ENCODE measurements around the gene CTU2. TPM values are rescaled to one million over a fixed set of nuclear protein-coding genes. Genes with fewer than 3 reads are reported as not detected.

The CTU2 gene
- total RNA-seq, 2 experiments from 2014 or later: 66.6 to 66.8 TPM

DNA sequence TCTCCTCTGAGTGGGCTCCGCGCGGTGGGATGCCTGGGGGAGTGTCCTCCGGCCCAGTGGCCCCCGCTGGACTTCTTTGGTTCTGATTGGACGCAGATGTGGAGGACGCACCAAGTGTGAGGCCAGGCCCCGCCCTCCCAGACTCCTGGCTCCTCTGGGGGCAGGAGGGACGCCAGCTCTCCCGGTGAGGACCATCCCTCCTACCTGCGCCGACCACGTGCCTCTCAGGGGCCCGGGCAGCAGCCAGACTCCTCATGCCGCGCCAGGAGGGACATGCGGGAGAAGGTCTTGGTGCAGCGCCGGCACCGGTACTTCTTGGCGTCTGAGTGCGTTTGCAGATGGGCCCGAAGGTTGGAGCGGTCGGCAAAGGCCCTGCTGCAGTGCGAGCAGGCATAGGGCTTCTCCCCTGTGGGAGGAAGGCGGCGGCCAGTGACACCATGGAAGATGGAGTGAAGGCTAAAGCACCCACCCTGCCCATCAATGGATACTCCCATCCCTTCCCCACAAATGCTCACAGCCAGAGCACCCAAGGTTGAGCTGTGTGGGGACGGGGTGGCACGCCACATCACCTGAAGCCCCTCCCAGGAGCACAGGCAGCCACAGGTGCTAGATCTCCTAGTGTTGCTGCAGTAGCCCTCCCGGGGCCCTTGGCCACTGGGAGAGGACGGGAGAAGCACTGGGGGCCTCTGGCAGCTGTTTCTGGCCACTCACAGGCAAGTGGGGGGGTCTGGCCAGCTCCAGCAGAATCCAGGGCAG, 27.9 kb upstream of the CTU2 start:
- POLR2A ChIA-PET: no interaction called here
- CTCF ChIA-PET: no interaction called here

DNA sequence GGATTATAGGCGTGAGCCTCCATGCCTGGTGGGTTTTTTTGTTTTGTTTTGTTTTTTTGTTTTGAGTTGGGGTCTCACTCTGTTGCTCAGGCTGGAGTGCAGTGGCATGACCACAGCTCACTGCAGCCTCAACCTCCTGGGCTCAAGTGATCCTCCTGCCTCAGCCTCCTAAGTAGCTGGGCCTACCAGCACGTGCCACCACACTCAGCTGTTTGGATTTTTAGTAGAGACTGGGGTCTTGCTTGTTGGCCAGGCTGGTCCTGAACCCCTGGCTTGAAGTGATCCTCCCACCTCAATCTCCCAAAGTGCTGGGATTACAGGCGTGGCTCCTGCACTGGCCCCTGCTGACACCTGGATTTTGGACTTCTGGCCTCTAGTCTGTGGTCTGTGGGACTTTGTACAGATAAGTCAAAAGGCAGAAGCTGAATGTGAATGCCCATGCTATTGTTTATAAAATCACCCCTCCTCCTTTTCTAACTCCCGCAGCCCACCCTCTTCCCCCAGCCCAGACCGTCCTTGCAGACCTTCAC, 25.7 kb upstream of the CTU2 start:
- CTCF ChIA-PET: interaction anchor here (0.6 to 2.9 kb wide), 11 partner anchors 10 to 105 kb away, joined by 3 to 15 read pairs (median 4); no protein-coding TSS in a partner anchor

DNA sequence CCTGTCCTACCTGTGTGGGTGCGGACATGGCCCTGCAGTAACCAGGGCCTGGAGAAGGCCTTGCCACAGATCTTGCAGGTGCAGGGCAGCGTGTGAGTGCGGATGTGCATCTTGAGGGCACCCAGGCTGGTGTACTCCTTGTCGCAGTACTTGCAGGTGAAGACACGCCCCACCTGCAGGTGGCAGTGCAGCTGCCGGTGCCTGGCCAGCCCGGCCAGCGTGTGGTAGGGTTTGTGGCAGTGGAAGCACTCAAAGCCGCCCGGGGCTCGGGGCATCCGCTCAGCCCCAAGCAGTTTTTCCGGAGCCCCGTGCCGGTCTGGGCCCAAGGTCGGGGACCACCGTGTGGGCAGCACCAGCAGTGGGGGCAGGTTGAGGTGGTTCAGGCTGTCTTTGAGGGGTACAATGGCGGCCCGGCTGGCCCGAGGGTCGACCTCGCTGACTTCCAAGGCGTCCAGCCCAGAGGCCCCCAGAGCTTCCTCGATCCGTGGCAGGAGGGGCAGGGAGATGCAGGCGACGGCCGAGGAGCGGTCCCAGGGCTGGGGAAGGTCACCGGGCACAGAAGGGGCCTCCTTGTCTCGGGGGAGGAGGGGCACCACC, 25.1 kb upstream of the CTU2 start:
- CTCF ChIA-PET: interaction anchor here (0.6 to 2.9 kb wide), 10 partner anchors 10 to 105 kb away, joined by 3 to 15 read pairs (median 4); no protein-coding TSS in a partner anchor
- POLR2A ChIA-PET: interaction anchor here (0.9 to 1.4 kb wide), 3 partner anchors 21 to 111 kb away, joined by 4 to 5 read pairs (median 4); partner anchors contain the start of gene ZC3H18

More for the DNA sequence above, 25.7 kb upstream of the CTU2 start:
- POLR2A ChIA-PET: interaction anchor here (0.9 kb wide), 1 partner anchor 21 kb away, joined by 4 read pairs; no protein-coding TSS in a partner anchor

DNA sequence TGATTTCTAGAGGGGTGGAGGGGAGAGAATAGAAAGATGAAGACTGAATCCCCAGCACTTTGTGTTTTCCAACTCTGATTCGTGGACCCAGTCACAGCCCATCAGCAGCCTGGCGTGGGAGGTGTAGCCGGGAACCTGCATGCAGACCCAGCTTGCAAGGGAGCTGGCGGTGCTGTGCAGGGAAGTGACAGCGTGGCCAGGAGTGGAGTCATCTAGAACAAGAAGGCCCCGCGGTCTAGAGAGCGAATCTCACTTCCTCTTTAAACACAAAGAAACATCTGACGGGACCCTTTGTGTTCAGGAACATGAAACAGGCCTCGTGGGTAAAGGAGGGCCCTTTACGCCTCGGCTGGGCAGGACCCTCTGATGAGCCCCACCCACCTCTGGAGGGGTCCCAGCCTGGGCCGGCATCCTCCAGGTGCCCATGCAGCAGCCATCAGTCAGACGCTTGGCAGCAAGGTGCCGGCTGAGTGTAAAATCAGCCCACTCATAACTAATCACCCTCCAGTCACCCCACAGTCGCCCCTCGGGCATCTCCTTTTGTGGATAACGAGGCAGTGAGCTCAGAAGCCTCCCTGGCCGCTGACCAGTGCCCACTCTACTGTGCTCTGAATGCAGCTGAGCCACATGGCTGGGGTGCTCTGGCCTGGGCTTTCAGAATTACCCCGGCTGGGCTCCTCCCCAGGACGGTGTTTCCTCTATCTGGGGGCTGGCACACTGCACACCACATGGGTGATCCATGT, 24.4 kb upstream of the CTU2 start:
- ChIA-PET CTCF (interaction anchor here (1.3 to 2.9 kb wide), 6 partner anchors 11 to 49 kb away, joined by 3 to 15 read pairs (median 5); no protein-coding TSS in a partner anchor), POLR2A (interaction anchor here (0.9 to 1.4 kb wide), 4 partner anchors 20 to 111 kb away, joined by 4 to 5 read pairs (median 4); partner anchors contain the start of gene ZC3H18)

DNA sequence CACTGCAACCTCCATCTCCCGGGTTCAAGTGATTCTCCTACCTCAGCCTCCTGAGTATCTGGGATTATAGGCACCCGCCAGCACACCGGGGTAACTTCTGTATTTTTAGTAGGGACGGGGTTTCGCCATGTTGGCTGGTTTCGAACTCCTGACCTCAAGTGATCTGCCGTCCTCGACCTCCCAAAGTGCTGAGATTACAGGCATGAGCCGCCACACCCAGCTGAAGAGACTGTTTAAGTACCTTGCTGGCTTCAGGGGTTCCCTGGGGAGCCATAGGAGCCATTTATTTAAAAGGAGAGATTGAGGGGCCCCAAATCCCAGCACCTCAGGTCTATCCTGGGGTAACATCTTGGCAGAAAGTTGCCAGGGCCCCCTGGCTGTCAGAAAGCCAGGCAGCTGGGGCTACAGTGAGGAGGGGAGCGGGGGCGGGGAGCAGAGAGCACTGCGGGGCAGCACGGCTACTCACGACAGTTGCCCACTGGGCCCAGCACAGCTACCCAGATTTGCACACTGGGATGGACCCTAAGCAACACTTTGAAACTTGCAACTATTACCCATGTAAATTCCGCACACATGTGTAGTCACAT, 21.6 kb upstream of the CTU2 start:
- ChIA-PET CTCF (interaction anchor here (0.7 to 1.6 kb wide), 5 partner anchors 12 to 35 kb away, joined by 3 to 7 read pairs (median 4); no protein-coding TSS in a partner anchor), POLR2A (interaction anchor here (0.5 to 1.0 kb wide), 2 partner anchors 16 to 47 kb away, joined by 4 read pairs; no protein-coding TSS in a partner anchor)

DNA sequence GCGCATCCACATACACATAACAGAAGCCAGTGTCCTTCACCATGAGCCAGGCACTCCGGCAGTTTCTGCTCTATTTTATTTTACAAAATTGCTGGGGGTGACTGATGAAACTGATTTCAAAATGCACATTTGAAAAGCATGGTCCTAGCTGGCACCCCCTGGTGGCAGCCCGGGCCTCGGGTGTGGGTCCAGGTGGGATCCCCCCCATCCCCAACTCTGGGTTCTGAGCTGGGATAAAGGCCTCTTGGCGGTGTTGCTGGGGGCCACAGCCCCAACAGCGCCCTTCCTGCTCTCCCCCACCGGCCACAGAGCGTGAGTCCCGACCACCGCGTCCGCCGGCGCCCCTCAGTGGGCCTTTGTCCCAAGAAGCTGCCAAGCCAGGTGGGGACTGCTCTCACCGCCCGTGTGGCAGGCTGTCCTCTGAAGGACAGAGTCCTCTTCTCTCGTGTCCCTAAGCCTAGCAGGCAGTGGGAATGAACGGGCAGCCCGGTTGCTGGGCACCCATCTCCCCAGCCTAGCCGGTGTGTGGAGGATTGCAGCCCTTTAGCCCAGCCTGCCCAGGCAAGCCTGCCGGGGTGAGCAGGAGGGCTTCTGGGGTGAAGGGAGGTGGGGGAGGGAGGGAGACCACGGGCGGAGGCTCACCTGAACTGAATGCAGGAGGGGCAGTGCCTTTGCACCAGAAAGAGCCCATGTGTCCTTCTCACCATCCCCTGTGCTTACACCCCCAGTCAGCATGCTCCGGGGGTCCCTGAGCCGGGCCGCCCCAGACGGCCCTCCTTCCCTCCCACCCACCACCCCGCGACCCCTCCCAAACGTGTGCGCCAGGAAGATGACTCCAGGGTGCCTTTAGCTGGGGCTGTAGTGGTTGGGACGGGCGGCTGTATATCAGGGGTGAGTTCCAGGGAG, 20.9 kb upstream of the CTU2 start:
- POLR2A ChIA-PET: interaction anchor here (0.6 to 1.0 kb wide), 3 partner anchors 11 to 19 kb away, joined by 3 to 4 read pairs (median 4); no protein-coding TSS in a partner anchor

DNA sequence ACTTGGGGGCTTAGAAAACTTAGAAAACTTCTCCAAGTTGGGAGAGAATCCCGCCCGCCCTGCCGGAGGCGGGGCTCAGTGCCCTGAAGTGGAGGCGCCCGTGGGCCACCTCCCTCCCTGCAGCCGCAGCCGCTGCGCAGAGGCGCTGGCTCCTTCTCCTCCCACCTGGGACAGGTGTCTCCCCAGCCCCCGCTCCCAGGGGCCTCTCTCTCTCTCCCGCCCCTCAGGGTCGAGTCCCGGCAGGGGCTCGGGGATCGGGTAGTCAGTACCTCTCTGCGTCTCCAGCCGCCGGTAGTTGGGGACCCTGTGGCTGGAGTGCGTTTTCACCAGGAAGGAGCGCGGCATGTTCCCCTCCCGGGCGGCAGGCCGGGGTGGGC, 20.3 kb upstream of the CTU2 start:
- POLR2A ChIA-PET: interaction anchor here (0.6 to 1.0 kb wide), 3 partner anchors 10 to 18 kb away, joined by 3 to 4 read pairs (median 4); no protein-coding TSS in a partner anchor
- CTCF ChIA-PET: no interaction called here

More for the DNA sequence above, 20.9 kb upstream of the CTU2 start:
- CTCF ChIA-PET: interaction anchor here (0.7 to 1.6 kb wide), 5 partner anchors 13 to 36 kb away, joined by 3 to 7 read pairs (median 4); no protein-coding TSS in a partner anchor

DNA sequence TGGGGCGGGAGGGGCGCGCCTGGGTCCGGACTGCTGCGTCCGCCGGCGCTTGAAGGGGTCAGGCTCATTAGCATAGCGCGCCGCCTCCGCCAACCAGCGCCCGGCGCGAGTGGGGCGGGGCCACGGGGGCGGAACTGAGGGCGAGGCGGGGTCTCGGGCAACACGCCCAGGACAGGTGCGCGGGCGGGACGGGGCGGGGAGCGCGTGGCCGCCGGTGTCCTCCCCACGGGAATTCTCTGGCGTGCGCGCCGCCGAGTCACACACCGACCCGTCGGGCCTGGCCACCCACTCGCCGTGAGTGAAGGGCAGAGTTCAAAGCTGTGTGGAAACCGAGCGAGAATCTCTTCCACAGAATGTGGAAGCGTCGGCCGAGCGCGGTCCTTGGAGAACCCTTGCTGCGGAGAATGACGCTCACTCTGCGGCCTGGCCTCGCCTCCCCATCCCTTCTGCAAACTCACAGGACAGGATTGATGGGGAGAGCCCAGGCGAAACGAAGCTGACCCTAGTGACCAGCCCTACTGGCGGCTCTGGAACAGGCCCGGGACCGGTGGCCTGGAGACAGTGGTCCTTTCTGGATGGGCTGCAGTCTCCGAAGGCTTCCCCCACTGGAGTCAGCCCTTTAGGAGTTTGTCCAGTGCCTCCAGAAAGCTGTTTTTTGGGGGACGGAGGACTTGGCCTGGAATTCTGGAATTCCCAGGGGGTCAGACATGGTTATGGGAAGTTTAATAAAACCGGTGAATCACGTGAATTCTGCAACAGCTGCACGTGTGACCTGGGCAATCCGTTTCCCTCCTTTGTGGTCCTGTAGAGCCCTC, 19.7 kb upstream of the CTU2 start, which contains the start of gene SNAI3:
Gene SNAI3, minus strand, starts transcription at position 69 of the 815 bp plus-strand sequence. CDS start 101 bp downstream, outside the sequence.
- ChIA-PET CTCF (interaction anchor here (1.1 to 1.7 kb wide), 2 partner anchors 14 to 15 kb away, joined by 5 to 8 read pairs; no protein-coding TSS in a partner anchor), POLR2A (interaction anchor here (0.6 to 1.4 kb wide), 5 partner anchors 14 to 49 kb away, joined by 3 to 5 read pairs (median 4); partner anchors contain the start of genes CYBA and MVD)

DNA sequence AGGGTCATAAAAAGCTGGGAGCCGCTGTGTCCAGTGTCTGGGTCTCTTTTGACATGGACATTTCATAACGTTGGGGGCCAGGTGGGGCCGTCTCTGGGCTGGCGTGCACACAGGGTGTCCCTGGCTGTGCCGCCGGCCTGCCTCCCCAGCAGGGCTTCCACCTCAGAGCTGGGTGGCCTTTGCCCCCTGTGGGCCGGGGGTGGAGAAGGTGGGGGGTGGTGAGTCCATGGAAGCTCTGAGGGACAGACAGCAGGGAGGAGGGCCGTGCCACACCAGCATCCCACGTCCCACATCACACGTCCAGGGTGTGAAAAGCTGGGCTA, 19.1 kb upstream of the CTU2 start:
- CTCF ChIA-PET: interaction anchor here (1.0 to 1.7 kb wide), 3 partner anchors 11 to 14 kb away, joined by 4 to 8 read pairs (median 5); no protein-coding TSS in a partner anchor
- POLR2A ChIA-PET: interaction anchor here (0.8 to 1.4 kb wide), 5 partner anchors 13 to 50 kb away, joined by 3 to 5 read pairs (median 4); partner anchors contain the start of genes CYBA and MVD

DNA sequence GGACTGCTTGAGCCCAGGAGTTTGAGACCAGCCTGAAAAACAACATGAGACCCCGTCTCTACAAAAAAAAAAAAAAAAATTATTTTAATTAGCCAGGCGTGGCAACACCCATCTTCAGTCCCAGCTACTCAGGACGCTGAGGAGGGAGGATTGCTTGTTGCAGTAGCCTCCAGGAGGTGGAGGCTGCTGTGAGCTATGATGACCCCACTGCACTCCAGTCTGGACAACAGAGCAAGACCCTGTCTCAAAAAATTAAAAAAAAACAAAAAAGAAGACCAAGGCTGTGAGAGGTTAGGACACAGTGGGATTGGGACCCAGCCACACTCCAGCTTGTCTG, 18.7 kb upstream of the CTU2 start:
- CTCF ChIA-PET: interaction anchor here (1.0 to 1.7 kb wide), 3 partner anchors 11 to 14 kb away, joined by 4 to 8 read pairs (median 5); no protein-coding TSS in a partner anchor
- POLR2A ChIA-PET: interaction anchor here (0.8 to 1.4 kb wide), 5 partner anchors 13 to 50 kb away, joined by 3 to 5 read pairs (median 4); partner anchors contain the start of genes CYBA and MVD

DNA sequence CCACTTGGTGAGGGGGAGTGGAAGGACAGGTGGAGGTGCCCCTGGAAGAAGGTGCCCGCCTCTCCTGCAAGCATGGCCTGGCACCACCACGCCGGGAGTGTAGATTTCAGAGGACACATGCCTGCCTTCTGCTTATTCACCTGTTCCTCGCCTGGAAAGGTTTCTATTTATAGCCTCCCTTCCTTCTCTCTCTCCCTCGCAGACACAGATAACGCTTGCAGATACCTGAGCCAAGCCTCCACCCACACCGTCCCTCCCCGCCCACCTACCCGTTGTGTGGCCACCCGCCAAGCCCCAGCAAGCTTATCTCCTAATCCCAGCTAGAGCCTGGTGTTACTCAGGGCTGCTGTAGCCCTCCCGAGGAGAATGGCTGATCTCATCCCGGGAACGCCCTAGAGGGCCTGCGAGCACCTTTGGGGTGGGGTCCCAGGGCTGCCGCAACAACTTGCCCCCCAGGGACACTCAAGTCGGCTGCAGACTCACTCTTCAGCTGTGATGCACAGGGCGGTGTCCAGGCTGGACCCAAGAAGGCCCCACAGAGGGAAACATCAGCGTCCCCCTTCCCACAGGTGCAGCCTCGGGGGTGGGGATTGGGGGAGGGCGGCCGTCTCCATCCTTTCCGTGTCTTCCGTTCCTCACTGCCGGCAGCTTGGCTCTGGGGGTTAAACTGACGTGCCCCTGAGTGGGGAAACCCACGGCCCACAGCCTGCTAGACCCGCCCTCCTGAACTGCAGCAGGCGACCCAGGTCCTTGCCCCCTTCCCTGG, 18.1 kb upstream of the CTU2 start:
- ChIA-PET CTCF (interaction anchor here (1.0 to 1.7 kb wide), 2 partner anchors 10 to 13 kb away, joined by 4 to 8 read pairs; no protein-coding TSS in a partner anchor), POLR2A (interaction anchor here (0.6 to 1.4 kb wide), 5 partner anchors 12 to 49 kb away, joined by 3 to 5 read pairs (median 3); partner anchors contain the start of genes CYBA and MVD)

DNA sequence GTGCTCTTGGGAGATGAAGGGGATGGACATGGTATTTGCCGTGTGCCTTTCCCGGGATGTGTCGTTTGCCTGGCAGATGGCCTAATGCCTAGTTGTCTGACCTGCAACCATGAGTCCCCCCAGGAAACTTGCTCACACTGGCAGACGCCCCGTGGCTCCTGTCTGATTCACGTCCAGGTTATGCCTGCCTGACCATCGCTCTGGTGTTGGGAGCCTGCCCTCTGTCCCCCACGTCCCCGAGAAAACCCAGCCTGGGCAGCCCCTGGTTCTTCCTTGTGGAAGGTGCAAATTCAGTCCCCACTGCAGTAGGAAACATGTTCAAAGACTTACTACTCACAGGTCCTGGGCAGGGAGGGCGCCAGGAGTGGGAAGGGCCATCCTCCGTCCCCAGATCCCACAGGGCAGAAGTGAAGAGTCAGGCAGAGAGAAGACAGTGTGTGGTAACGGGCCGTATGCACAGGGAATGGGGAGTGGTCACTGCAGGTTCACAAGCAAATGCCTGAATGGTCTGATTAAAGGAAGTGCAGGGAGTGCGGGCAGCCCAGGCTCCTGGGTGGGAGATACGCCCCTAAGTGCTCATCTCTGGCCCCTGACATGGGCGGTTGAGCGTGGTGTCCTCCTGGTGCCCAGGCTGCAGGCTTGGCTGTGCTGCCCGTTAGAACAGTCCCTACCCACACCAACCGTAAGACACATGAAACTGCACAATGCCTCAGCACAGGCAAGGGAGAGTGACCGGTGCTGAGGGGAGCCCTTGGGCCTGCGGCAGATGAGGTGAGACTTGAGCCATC, 15.8 kb upstream of the CTU2 start:
- ChIA-PET POLR2A (no interaction called here), CTCF (no interaction called here)

DNA sequence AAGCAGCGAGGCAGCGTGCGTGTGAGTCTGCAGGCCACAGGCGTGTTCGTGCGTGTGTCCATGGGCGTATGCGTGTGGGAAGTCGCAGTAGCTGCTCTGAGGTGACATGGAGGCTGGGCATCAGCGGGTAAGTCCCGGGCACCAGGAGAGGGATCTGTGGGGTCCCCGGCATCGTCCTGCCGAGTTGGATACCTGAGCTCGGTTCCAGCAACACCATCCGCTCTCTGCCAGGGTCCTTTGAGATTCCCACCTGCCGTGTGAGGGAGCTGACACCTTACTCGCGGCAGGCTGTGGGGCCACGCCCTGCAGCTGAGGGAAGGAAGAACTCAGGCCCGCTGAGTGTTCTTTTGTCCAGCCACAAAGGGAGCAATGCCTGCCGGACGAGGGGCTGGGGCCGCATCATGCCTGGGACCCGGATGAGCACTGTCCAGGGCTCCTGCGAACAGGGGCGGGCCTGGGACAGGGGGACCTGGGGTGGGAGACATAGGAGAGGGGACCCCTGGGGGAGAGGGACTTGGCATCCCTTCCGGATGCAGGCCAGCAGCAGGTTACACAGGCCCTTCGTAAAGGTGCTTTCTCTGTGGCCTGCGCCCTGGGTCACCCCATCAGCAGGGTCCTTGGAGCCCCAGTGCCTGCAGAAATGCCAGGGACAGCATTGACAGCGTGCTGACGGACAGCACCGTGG, 15.0 kb upstream of the CTU2 start:
- ChIA-PET POLR2A (no interaction called here), CTCF (interaction anchor here (1.2 kb wide), 1 partner anchor 9 kb away, joined by 4 read pairs; no protein-coding TSS in a partner anchor)

DNA sequence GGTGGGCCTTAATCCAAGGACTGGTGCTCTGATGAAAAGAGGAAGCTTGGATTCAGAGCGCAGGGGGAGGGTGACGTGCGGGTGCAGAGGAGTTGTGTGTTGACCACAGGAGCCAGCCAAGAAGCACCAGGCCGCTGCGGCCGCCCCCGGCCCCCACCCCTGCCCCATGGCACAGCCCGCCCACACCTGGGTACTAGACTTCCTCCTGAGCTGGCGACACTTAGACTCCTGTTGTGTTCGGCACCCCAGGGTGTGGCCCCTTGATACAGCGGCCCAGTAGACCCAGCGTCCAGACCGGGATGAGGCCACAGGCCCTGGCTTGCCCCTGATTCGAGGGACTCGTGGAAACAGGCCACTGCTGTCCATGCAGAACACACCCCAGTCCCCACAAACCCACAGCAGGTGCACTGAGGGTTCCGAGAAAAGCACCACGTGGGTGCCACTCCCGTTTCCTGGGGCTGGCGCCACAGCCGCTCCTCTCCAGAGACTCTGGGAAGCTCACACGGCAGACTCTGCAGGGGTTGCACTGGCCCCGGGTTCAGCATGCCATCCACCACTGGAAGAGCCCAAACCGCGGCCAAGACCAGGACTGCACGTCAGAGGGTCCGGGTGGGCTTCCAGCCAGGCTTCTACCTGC, 14.3 kb upstream of the CTU2 start:
- ChIA-PET POLR2A (interaction anchor here (1.0 kb wide), 1 partner anchor 28 kb away, joined by 3 read pairs; no protein-coding TSS in a partner anchor), CTCF (interaction anchor here (0.7 to 1.2 kb wide), 4 partner anchors 9 to 45 kb away, joined by 3 to 4 read pairs (median 3); no protein-coding TSS in a partner anchor)
